ENCODE measurements around the gene KRT72.

- TF ChIP-seq, protein P1, sequence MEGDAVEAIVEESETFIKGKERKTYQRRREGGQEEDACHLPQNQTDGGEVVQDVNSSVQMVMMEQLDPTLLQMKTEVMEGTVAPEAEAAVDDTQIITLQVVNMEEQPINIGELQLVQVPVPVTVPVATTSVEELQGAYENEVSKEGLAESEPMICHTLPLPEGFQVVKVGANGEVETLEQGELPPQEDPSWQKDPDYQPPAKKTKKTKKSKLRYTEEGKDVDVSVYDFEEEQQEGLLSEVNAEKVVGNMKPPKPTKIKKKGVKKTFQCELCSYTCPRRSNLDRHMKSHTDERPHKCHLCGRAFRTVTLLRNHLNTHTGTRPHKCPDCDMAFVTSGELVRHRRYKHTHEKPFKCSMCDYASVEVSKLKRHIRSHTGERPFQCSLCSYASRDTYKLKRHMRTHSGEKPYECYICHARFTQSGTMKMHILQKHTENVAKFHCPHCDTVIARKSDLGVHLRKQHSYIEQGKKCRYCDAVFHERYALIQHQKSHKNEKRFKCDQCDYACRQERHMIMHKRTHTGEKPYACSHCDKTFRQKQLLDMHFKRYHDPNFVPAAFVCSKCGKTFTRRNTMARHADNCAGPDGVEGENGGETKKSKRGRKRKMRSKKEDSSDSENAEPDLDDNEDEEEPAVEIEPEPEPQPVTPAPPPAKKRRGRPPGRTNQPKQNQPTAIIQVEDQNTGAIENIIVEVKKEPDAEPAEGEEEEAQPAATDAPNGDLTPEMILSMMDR (IDR thresholded peaks at IDR 0.05 in 8 of 11, conservative IDR thresholded peaks at IDR 0.05 in 3 of 11) = no peak
- TF ChIP-seq POLR2A (IDR thresholded peaks at IDR 0.05) = no peak
- no peak for TF ChIP-seq POLR2AphosphoS5 (IDR thresholded peaks at IDR 0.05)
These were observed 33.2 kb upstream of the KRT72 start for GRCh38 chr12:52634266-52635056.

Measured in spleen (tissue), 7 donors.